Panc1 (cell line): Measurements from ENCODE around the gene NGEF.

Experiments
- CTCF ChIP-seq: fragments of 450-650 bp; IDR thresholded peaks from 2 replicates; pipeline ENCODE4 v1.5.1; 2017; ENCODE audit warnings: mild to moderate bottlenecking
- POLR2AphosphoS5 ChIP-seq: IDR thresholded peaks from 2 replicates; pipeline ENCODE4 v1.6.1; 2012; ENCODE audit warnings: mild to moderate bottlenecking, low read depth, low read length, moderate library complexity
- TF ChIP-seq, protein P1 (sequence below), 2 experiments: IDR thresholded peaks; 2 replicates each; pipeline ENCODE4 v1.6.1; 2011 to 2012; ENCODE audit warnings: low read depth in 2 of 2, control low read depth in 1 of 2, low read length in 1 of 2, mild to moderate bottlenecking in 1 of 2, moderate library complexity in 1 of 2; ENCODE audit not compliant: insufficient read depth in 1 of 2

- TF ChIP-seq CTCF (no peak), POLR2AphosphoS5 (no peak)
- TF ChIP-seq, protein P1, sequence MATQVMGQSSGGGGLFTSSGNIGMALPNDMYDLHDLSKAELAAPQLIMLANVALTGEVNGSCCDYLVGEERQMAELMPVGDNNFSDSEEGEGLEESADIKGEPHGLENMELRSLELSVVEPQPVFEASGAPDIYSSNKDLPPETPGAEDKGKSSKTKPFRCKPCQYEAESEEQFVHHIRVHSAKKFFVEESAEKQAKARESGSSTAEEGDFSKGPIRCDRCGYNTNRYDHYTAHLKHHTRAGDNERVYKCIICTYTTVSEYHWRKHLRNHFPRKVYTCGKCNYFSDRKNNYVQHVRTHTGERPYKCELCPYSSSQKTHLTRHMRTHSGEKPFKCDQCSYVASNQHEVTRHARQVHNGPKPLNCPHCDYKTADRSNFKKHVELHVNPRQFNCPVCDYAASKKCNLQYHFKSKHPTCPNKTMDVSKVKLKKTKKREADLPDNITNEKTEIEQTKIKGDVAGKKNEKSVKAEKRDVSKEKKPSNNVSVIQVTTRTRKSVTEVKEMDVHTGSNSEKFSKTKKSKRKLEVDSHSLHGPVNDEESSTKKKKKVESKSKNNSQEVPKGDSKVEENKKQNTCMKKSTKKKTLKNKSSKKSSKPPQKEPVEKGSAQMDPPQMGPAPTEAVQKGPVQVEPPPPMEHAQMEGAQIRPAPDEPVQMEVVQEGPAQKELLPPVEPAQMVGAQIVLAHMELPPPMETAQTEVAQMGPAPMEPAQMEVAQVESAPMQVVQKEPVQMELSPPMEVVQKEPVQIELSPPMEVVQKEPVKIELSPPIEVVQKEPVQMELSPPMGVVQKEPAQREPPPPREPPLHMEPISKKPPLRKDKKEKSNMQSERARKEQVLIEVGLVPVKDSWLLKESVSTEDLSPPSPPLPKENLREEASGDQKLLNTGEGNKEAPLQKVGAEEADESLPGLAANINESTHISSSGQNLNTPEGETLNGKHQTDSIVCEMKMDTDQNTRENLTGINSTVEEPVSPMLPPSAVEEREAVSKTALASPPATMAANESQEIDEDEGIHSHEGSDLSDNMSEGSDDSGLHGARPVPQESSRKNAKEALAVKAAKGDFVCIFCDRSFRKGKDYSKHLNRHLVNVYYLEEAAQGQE (IDR thresholded peaks at IDR 0.05; ENCODE audit: insufficient read depth in 1 of 2, low read depth in 2 of 2, low read length in 1 of 2), result no peak
Observed at GRCh38 chr2:233026198-233026813, 13.2 kb upstream of the NGEF start.
